Breast epithelium (tissue), 3 donors: ENCODE measurements around the gene RGP1.

Experiments
- CTCF ChIP-seq, 3 donors: fragments of 450-650 bp; IDR thresholded peaks; one replicate each; pipeline ENCODE4 v1.5.1; 2016 to 2017; ENCODE audit warnings: antibody characterized with exemption in 3 of 3, mild to moderate bottlenecking in 3 of 3, moderate library complexity in 3 of 3
- POLR2AphosphoS5 ChIP-seq, 3 donors: sonication (generic); formaldehyde crosslinking; IDR thresholded peaks; one replicate each; pipeline ENCODE4 v1.6.1; 2017; ENCODE audit warnings: antibody characterized with exemption in 3 of 3

GRCh38 chr9:35713578-35713977 is 35.5 kb upstream of the RGP1 start:
- no peak for TF ChIP-seq POLR2AphosphoS5 (IDR thresholded peaks at IDR 0.05)
- no peak for TF ChIP-seq CTCF (IDR thresholded peaks at IDR 0.05)
